Amniotic stem cell (primary cell): Measurements from ENCODE around the gene PEAK1.

ENCODE experiments used
- DNase-seq: peaks from one replicate; lab custom pipeline; 2025; lab: John Stamatoyannopoulos, UW

PEAK1 gene

GRCh38 chr15:77402740-77403379 is 17.0 kb downstream of the PEAK1 start:
- peak; percentile 66 for DNase-seq

DNA sequence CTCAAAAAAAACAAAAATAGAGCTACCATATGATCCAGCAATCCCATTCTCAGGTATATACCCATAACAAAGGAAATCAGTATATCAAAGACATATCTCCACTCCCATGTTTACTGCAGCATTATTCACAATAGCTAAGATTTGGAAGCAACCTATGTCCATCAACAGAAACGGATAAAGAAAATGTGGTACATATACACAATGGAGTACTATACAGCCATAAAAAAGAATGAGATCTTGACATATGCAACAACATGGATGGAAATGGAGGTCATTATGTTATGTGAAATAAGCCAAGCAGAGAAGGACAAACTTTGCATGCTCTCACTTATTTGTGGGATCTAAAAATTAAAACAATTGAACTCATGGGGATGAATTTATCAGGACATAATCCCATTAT is 19.6 kb downstream of the PEAK1 start:
- no peak for DNase-seq

DNA sequence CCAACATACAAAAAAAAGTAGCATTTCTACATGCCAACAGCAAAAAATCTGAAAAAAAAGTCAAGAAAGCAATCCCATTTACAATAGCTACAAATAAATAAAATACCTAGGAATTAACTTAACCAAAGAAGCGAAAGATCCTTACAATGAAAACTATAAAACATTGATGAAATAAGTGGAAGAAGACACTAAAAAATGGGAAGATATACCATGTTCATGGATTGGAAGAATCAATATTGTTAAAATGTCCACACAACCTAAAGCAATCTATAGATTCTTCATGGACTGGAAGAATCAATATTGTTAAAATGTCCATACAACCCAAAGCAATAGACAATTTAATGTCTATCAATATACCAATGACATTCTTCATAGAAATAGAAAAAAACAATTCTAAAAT is 21.0 kb downstream of the PEAK1 start:
- no peak for DNase-seq

DNA sequence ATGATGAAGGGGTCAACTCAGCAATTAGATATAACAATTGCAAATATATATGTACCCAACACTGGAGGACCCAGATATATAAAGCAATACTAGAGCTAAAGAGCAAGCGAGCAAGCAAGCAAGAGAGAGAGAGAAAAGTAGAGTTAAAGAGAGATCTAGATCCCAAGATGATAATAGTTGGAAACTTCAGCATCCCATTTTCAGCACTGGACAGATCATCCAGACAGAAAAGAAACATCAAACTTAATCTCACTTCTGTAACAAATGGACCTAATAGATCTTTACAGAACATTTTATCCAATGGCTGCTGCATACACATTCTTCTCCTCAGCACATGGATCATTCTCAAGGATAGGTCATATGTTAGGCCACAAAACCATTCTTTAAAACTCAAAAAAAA is 23.2 kb downstream of the PEAK1 start:
- DNase-seq, result no peak

DNA sequence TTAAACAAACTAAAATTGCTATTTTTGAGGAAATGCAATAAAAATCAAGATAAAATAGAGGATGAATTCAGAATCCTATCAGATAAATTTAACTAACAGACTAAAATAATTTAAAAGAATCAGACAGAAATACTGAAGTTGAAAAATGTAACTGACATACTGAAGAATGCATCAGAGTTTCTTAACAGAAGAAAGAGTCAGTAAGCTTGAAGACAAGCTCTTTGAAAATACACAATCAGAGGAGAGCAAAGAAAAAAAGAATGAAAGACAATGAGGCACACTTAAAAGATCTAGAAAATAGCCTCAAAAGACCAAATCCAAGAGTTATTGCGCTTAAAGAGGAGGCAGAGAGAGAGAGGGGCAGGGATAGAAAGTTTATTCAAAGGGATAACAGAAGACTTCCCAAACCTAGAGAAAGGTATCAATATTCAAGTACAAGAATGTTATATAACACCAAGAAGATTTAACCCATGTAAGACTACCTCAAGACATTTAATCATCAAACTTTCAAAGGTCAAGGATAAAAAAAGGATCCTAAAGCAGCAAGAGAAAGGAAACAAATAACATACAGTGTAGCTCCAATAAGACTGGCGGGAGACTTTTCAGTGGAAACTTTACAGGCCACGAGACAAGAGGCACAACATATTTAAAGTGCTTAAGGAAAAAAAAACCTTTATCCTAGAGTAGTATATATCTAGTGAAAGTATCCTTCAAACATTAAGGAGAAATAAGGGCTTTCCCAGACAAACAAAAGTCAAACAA is 24.7 kb downstream of the PEAK1 start:
- no peak for DNase-seq

GRCh38 chr15:77393471-77393840 is 26.4 kb downstream of the PEAK1 start:
- no peak for DNase-seq

GRCh38 chr15:77392762-77393470 is 27.0 kb downstream of the PEAK1 start:
- DNase-seq, result no peak

GRCh38 chr15:77391372-77391951 is 28.4 kb downstream of the PEAK1 start:
- DNase-seq, result no peak

DNA sequence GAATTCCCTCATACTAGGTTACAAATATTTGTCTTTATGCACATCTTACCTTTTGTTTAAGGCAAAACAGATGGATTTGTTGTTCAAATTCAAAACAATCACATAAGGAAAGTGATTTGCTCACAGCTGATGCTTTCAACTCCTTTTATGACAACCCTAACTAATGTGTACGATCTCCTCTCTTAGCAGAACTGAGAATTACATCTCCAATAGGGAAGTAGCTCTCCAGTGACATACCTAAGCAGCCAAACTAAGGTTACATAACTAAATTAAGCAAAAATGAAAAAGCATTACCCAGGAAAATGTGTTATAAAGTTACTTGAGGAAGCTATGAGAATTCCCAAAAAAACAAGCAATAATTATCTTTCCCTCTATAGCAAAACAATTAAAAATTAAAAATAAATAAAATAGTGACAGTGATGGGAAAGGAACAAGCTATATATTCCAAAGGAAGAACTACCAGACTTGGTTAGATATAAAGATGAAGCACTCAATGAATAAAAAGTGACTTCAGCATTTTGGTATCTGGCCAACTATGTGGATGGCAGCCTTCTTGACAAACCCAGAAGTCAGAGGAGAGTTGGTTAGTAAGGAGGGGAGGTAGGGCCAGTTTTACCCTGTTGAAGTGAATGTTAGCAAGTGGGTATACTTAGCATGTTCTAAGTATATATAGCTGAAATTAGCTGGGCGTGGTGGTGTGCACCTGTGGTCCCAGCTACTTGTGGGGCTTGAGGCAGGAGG is 32.4 kb downstream of the PEAK1 start:
- no peak for DNase-seq

DNA sequence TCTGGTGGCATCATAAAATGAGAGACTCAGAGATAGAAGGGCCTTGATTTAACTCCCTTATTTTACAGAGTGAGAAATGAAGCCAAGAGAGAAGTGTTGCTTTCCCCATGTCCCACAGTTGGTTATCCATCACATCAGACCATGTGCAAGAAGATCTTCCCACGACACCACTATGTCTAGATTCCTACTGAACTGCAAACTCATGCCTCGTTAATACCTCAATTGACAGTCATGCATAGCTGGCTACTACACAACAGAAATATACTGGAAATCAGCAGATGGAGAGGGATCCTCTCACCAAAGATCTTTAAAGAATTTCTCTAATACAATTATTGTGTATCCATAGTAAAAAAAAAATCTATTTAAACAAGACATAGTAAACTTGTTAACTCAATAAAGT is 33.3 kb downstream of the PEAK1 start:
- no peak for DNase-seq

- no peak for DNase-seq
Measured at GRCh38 chr15:77384589-77385359, 35.1 kb downstream of the PEAK1 start.

DNA sequence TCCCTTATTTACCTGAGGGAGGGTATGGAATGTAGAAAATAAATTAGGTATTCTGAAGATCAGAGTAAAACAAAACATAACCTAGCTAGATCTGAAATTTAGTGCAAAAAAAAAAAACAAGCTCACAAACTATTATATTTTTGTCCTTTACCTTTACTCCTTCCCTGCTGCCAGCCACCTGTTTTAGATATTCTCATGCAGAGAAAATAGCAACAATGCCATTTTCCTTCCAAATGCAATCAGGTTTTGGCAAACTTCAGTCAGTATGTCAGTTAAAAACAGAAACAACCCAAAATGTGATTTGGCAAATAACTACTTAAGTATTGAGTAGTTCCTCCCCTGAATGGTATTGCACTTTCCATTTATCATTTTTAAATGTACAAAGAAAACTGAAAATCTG is 35.8 kb downstream of the PEAK1 start:
- no peak for DNase-seq

- DNase-seq, result no peak
Measured at GRCh38 chr15:77380033-77380432, 39.9 kb downstream of the PEAK1 start.

DNA sequence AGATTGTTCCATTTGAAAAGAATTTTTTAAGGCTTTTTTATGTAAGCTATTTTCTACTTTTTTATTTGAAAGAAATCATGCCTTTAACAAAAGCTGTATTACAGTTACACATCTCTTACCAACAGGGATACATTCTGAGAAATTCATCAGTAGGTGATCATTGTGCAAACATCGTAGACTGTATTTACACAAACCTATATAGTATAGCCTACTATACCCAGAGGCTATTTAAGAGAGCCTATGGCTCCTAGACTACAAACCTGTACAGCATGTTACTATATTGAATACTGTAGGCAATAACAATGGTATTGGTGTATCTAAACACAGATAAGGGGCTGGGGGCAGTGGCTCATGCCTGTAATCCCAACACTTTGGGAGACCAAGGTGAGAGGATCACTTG is 43.1 kb downstream of the PEAK1 start:
- no peak for DNase-seq

- DNase-seq, result no peak
Measured at GRCh38 chr15:77375133-77375532, 44.8 kb downstream of the PEAK1 start.

- no peak for DNase-seq
Measured at GRCh38 chr15:77373441-77373840, 46.5 kb downstream of the PEAK1 start.

DNA sequence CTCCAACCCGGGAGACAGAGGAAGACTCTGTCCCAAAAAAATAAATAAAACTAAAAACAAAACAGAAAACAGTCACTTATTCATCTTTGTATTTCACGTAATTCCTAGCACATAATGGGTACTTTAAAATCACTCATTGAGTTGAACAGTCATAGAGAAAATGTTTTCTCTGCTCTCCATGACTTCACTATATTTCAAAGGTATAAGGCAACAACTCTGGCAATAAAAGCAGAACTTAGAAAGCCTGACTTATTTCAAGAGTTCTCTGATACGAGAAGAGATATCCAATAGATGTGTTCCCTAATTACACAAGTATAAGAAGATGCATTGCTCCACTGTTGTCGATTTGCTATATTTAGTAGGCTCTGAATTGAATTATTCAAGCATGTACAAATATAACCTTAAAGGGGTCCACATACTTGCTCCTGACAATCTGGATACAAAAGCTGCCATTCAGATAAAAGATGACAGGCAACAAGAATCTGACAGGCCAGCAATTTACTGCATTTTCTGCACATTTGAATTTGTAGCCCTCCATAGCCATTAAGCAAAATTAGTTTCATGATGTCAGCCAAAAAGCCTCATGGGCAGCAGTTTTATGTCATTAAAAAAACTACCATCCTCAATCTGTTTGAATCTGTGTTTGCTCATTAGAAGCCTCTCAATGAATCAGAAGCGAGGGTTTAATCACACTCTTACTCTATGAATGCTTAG is 47.9 kb downstream of the PEAK1 start:
- no peak for DNase-seq

- no peak for DNase-seq
Measured at GRCh38 chr15:77370580-77370979, 49.3 kb downstream of the PEAK1 start.

- no peak for DNase-seq
Measured at GRCh38 chr15:77369168-77369567, 50.7 kb downstream of the PEAK1 start.

DNA sequence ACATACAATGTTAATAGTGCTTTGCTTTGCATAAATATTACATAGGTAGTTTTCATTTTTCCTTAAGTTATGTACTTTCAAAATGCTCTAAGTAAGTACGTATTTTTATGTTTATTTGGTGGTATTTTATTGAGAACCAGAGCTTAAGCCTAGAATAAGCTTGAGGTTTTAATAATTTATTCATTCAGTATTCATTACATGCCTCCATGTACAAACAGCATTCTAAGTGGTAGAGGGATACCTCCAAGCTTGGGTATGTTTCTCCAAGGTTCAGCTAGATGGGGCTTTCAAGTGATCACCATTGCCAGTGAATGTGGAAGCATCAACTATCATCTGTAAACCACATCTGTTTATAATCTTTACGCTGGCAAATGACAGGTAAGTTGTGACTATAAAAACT is 52.3 kb downstream of the PEAK1 start:
- DNase-seq, result no peak

GRCh38 chr15:77361456-77361855 is 58.4 kb downstream of the PEAK1 start:
- no peak for DNase-seq
